ENCODE data around the gene LRRC2.
"Not testable (repeated sequence)": the region's sequence is repeated elsewhere in the genome, so short reads cannot be mapped to it uniquely, and the experiment has no call there.

DNA sequence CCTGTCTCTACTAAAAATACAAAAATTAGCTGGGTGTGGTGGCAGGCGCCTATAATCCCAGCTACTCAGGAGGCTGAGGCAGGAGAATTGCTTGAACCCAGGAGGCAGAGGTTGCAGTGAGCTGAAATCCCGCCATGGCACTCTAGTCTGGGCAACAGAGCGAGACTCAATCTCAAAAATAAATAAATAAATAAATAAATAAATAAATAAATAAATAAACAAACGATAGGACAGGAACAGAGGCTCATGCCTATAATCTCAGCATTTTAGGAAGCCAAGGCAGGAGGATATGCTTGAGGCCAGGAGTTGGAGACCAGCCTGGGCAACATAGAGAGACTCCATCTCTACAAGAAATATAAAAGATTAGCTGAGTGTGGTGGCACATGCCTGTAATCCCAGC lies 43.9 kb downstream of the LRRC2 start:
- TF ChIP-seq, protein P1, sequence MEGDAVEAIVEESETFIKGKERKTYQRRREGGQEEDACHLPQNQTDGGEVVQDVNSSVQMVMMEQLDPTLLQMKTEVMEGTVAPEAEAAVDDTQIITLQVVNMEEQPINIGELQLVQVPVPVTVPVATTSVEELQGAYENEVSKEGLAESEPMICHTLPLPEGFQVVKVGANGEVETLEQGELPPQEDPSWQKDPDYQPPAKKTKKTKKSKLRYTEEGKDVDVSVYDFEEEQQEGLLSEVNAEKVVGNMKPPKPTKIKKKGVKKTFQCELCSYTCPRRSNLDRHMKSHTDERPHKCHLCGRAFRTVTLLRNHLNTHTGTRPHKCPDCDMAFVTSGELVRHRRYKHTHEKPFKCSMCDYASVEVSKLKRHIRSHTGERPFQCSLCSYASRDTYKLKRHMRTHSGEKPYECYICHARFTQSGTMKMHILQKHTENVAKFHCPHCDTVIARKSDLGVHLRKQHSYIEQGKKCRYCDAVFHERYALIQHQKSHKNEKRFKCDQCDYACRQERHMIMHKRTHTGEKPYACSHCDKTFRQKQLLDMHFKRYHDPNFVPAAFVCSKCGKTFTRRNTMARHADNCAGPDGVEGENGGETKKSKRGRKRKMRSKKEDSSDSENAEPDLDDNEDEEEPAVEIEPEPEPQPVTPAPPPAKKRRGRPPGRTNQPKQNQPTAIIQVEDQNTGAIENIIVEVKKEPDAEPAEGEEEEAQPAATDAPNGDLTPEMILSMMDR (IDR thresholded peaks at IDR 0.05), result not testable (repeated sequence)
- TF ChIP-seq EP300 (IDR thresholded peaks at IDR 0.05), result not testable (repeated sequence)
